ENCODE results near the gene LTN1. TPM values are rescaled to one million over a fixed set of nuclear protein-coding genes. Genes with fewer than 3 reads are reported as not detected.

LTN1 gene
- total RNA-seq, 1 experiment from 2014 or later: 8.7 TPM

GRCh38 chr21:28908351-28908750 lies 84.3 kb downstream of the LTN1 start:
- Histone ChIP-seq H3K9me3 (ENCODE audit: control insufficient read depth in 1 of 2, insufficient read depth in 1 of 2, low read depth in 1 of 2, low read length in 2 of 2) (no peaks in the 10 kb centered on the region), H3K4me1 (ENCODE audit: control insufficient read depth in 1 of 2, insufficient read depth in 2 of 2, low read length in 2 of 2) (peaks cover 0 to 7% of the 10 kb centered on the region in 2 experiments; a peak in 1 of 4 replicates), H3K79me2 (ENCODE audit: insufficient read depth, low read length) (no peaks in the 10 kb centered on the region), H3K4me2 (ENCODE audit: low read length) (no peak overlapping the region; the same call in 1 of the 2 replicates), H3K36me3 (ENCODE audit: control insufficient read depth in 1 of 2, insufficient read depth in 2 of 2, low read length in 2 of 2) (no peaks in the 10 kb centered on the region), H4K20me1 (ENCODE audit: insufficient read depth) (no peaks in the 10 kb centered on the region), H3K9me2 (ENCODE audit: insufficient read depth) (no peaks in the 10 kb centered on the region), H3K27me3 (ENCODE audit: insufficient read depth, low read length) (no peaks in the 10 kb centered on the region), H2AFZ (ENCODE audit: low read depth, low read length, poor library complexity, severe bottlenecking) (no peak overlapping the region), H3K4me3 (replicated peaks in 1 of 2; ENCODE audit: low read depth in 1 of 2, low read length in 2 of 2) (no peak overlapping the region), H3K9ac (ENCODE audit: low read length) (no peak overlapping the region), H3K27ac (ENCODE audit: low read depth, low read length) (no peak overlapping the region)
- peak; percentile 53; the same call in 1 of the 2 replicates for ATAC-seq
- TF ChIP-seq EGR1 (IDR thresholded peaks at IDR 0.05; ENCODE audit: low read depth) (no peak), SP1 (IDR thresholded peaks at IDR 0.05; ENCODE audit: low read depth) (no peak)
- ChIA-PET CTCF (no interaction called here), POLR2A (no interaction called here), RAD21 (ENCODE audit: low non-redundant PET in 1 of 2, low total read pairs in 2 of 2, uncharacterized antibody in 2 of 2, unreplicated experiment in 2 of 2) (no interaction called here)
- intact Hi-C loops (cut with micrococcal nuclease): no loop called here
- no peak for DNase-seq (ENCODE audit: low read depth, low spot score)
- BruUV-seq (replicated peaks): no TSS peak

- Histone ChIP-seq H3K27ac (ENCODE audit: low read depth, low read length) (no peak overlapping the region), H3K4me3 (replicated peaks in 1 of 2; ENCODE audit: low read depth in 1 of 2, low read length in 2 of 2) (no peak overlapping the region), H3K79me2 (ENCODE audit: insufficient read depth, low read length) (no peaks in the 10 kb centered on the region), H3K9me3 (ENCODE audit: control insufficient read depth in 1 of 2, insufficient read depth in 1 of 2, low read depth in 1 of 2, low read length in 2 of 2) (no peaks in the 10 kb centered on the region), H3K9me2 (ENCODE audit: insufficient read depth) (no peaks in the 10 kb centered on the region), H4K20me1 (ENCODE audit: insufficient read depth) (no peaks in the 10 kb centered on the region), H3K27me3 (ENCODE audit: insufficient read depth, low read length) (no peaks in the 10 kb centered on the region), H3K4me2 (ENCODE audit: low read length) (no peak overlapping the region), H3K4me1 (ENCODE audit: control insufficient read depth in 1 of 2, insufficient read depth in 2 of 2, low read length in 2 of 2) (peaks cover 0 to 7% of the 10 kb centered on the region in 2 experiments; a peak in 1 of 4 replicates), H3K36me3 (ENCODE audit: control insufficient read depth in 1 of 2, insufficient read depth in 2 of 2, low read length in 2 of 2) (no peaks in the 10 kb centered on the region), H2AFZ (ENCODE audit: low read depth, low read length, poor library complexity, severe bottlenecking) (no peak overlapping the region), H3K9ac (ENCODE audit: low read length) (no peak overlapping the region)
- POLR2A ChIA-PET: no interaction called here
- RAD21 ChIA-PET (ENCODE audit: low non-redundant PET in 1 of 2, low total read pairs in 2 of 2, uncharacterized antibody in 2 of 2, unreplicated experiment in 2 of 2): no interaction called here
- ATAC-seq: no peak
- no peak for DNase-seq (ENCODE audit: low read depth, low spot score)
- no TSS peak for BruUV-seq (replicated peaks)
- intact Hi-C loops (cut with micrococcal nuclease): no loop called here
- CTCF ChIA-PET: no interaction called here
- TF ChIP-seq ZBTB33 (IDR thresholded peaks at IDR 0.05; ENCODE audit: extremely low read depth, insufficient replicate concordance, low read length) (no peak), EZH2 (IDR thresholded peaks at IDR 0.05) (no peak), SP1 (IDR thresholded peaks at IDR 0.05; ENCODE audit: low read depth) (no peak), CBX3 (IDR thresholded peaks at IDR 0.05; ENCODE audit: low read depth) (no peak), FOSL1 (IDR thresholded peaks at IDR 0.05; ENCODE audit: low read depth) (no peak), ELF1 (IDR thresholded peaks at IDR 0.05; ENCODE audit: borderline replicate concordance, low read depth) (no peak), ZFX (IDR thresholded peaks at IDR 0.05) (no peak), TCF7L2 (IDR thresholded peaks at IDR 0.05; ENCODE audit: borderline replicate concordance, extremely low read depth, insufficient read depth, insufficient read length) (no peak), CTCF (IDR thresholded peaks at IDR 0.05 in 2 of 3, conservative IDR thresholded peaks at IDR 0.05 in 1 of 3; ENCODE audit: borderline replicate concordance in 1 of 3, insufficient read depth in 1 of 3, low read depth in 2 of 3, low read length in 2 of 3) (no peak), POLR2A (IDR thresholded peaks at IDR 0.05; ENCODE audit: borderline replicate concordance, extremely low read depth, insufficient read depth, insufficient read length) (no peak), REST (IDR thresholded peaks at IDR 0.05; ENCODE audit: low read depth) (no peak), JUND (IDR thresholded peaks at IDR 0.05) (no peak), CEBPB (IDR thresholded peaks at IDR 0.05; ENCODE audit: low read depth) (no peak), RAD21 (IDR thresholded peaks at IDR 0.05; ENCODE audit: low read depth) (no peak)
Measured at GRCh38 chr21:28906841-28907240, 85.8 kb downstream of the LTN1 start.

All from HCT116 (cell line).